Upper lobe of left lung (tissue), 4 donors: ENCODE measurements around the gene MYO7A.

ENCODE experiments used
- EP300 ChIP-seq, 4 donors: sonication (generic); formaldehyde crosslinking; IDR thresholded peaks; one replicate each; pipeline ENCODE4 v1.5.1; 2017; ENCODE audit warnings: antibody characterized with exemption in 4 of 4, control low read depth in 2 of 4
- POLR2AphosphoS5 ChIP-seq, 2 donors: sonication (generic); formaldehyde crosslinking; IDR thresholded peaks; one replicate each; pipeline ENCODE4 v1.5.1; 2017; ENCODE audit warnings: antibody characterized with exemption in 2 of 2
- TF ChIP-seq, protein P1 (sequence below), 6 experiments: fragments of 450-650 bp in 4 of 6; fragments of 200-600 bp in 2 of 6; sonication (generic) in 2 of 6; IDR thresholded peaks; one replicate each; pipeline ENCODE4 v1.5.1; 2016 to 2019; ENCODE audit warnings: antibody characterized with exemption in 6 of 6

DNA sequence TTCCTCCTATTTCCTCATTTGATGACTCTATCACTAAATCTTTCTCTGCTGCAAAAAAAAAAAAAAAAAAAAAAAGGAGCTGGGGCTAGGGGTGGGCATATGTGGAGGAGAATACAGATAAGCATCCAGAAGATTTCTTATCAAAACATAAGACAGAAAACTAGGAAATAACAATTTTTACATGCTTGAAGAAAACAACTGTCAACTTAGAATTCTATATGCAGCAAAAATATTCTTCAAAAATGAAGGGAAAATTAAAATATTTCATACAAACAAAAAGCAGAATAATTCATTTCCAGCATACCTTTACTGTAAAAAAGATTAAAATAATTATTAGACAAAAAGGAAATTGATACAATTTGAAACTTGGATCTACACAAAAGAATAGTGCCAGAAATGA, 134.8 kb downstream of the MYO7A start:
- TF ChIP-seq EP300 (IDR thresholded peaks at IDR 0.05) (no peak), POLR2AphosphoS5 (IDR thresholded peaks at IDR 0.05) (no peak)
- TF ChIP-seq, protein P1, sequence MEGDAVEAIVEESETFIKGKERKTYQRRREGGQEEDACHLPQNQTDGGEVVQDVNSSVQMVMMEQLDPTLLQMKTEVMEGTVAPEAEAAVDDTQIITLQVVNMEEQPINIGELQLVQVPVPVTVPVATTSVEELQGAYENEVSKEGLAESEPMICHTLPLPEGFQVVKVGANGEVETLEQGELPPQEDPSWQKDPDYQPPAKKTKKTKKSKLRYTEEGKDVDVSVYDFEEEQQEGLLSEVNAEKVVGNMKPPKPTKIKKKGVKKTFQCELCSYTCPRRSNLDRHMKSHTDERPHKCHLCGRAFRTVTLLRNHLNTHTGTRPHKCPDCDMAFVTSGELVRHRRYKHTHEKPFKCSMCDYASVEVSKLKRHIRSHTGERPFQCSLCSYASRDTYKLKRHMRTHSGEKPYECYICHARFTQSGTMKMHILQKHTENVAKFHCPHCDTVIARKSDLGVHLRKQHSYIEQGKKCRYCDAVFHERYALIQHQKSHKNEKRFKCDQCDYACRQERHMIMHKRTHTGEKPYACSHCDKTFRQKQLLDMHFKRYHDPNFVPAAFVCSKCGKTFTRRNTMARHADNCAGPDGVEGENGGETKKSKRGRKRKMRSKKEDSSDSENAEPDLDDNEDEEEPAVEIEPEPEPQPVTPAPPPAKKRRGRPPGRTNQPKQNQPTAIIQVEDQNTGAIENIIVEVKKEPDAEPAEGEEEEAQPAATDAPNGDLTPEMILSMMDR (IDR thresholded peaks at IDR 0.05) = no peak
